Smooth muscle cell (in vitro differentiated cells): ENCODE measurements around the gene LRRC51. TPM values are rescaled to one million over a fixed set of nuclear protein-coding genes. Genes with fewer than 3 reads are reported as not detected.

Source experiments
- DNase-seq: peaks from one replicate; lab custom pipeline; 2025; ENCODE audit not compliant: unreplicated experiment; lab: John Stamatoyannopoulos, UW
- H2AFZ ChIP-seq: fragments of 200-600 bp; sonication (generic); 2 replicates; pipeline ENCODE4 v1.6.0; 2016; ENCODE audit warnings: antibody characterized with exemption, low read depth, mild to moderate bottlenecking
- H3F3A ChIP-seq: fragments of 200-600 bp; sonication (generic); 2 replicates; pipeline ENCODE4 v1.6.0; 2017; ENCODE audit warnings: antibody characterized with exemption, low read depth
- H3K27ac ChIP-seq: fragments of 200-600 bp; sonication (generic); 2 replicates; pipeline ENCODE4 v1.5.1; 2016; ENCODE audit warnings: low read depth, mild to moderate bottlenecking
- H3K27me3 ChIP-seq: fragments of 200-600 bp; sonication (generic); 2 replicates; pipeline ENCODE4 v1.6.1; 2016; ENCODE audit warnings: low read depth, mild to moderate bottlenecking
- H3K36me3 ChIP-seq: fragments of 200-600 bp; sonication (generic); 2 replicates; pipeline ENCODE4 v1.5.1; 2016; ENCODE audit warnings: low read depth
- H3K4me1 ChIP-seq: fragments of 200-600 bp; sonication (generic); 2 replicates; pipeline ENCODE4 v1.5.1; 2016; ENCODE audit warnings: low read depth
- H3K4me2 ChIP-seq: fragments of 200-600 bp; sonication (generic); 2 replicates; pipeline ENCODE4 v1.6.0; 2016; ENCODE audit warnings: mild to moderate bottlenecking
- H3K4me3 ChIP-seq: fragments of 200-600 bp; sonication (generic); 2 replicates; pipeline ENCODE4 v1.5.1; 2016; ENCODE audit warnings: mild to moderate bottlenecking
- H3K79me2 ChIP-seq: fragments of 200-600 bp; sonication (generic); 2 replicates; pipeline ENCODE4 v1.6.0; 2016; ENCODE audit warnings: low read depth, mild to moderate bottlenecking
- H3K9ac ChIP-seq: fragments of 200-600 bp; sonication (generic); 2 replicates; pipeline ENCODE4 v1.6.0; 2016; ENCODE audit warnings: low read depth
- H3K9me3 ChIP-seq: fragments of 200-600 bp; sonication (generic); replicated peaks from 2 replicates; pipeline ENCODE4 v1.5.1; 2016; ENCODE audit warnings: low read depth
- H4K20me1 ChIP-seq: fragments of 200-600 bp; sonication (generic); 2 replicates; pipeline ENCODE4 v1.6.0; 2016; ENCODE audit warnings: low read depth
- WGBS: methylation state at CpG from one replicate; pipeline ENCODE4 v1.1.7; 2016; ENCODE audit warnings: low lambda C conversion rate; 5-methylcytosine and 5-hydroxymethylcytosine counted together
- polyA plus RNA-seq: library from polyadenylated mRNA; unstranded; fragments of >200 nt; fragmentation: Nextera tagmentation; extraction: Ambion mirVana; gene quantifications from 2 replicates; pipeline ENCODE4 v1.2.1, GENCODE V29; 2016
- total RNA-seq: library from RNA; depleted of rRNA; stranded (reverse); fragments of >200 nt; gene quantifications from 2 replicates; pipeline ENCODE4 v1.2.3, GENCODE V29; 2014
- TF ChIP-seq, protein P1 (sequence below): fragments of 200-600 bp; sonication (generic); IDR thresholded peaks from 2 replicates; pipeline ENCODE4 v1.5.1; 2017; ENCODE audit warnings: borderline replicate concordance, mild to moderate bottlenecking, antibody characterized with exemption; ENCODE audit not compliant: insufficient read depth, poor library complexity, severe bottlenecking

Gene LRRC51
- total and polyA plus RNA-seq, 2 experiments from 2014 or later = 1.1 to 6.1 TPM

DNA sequence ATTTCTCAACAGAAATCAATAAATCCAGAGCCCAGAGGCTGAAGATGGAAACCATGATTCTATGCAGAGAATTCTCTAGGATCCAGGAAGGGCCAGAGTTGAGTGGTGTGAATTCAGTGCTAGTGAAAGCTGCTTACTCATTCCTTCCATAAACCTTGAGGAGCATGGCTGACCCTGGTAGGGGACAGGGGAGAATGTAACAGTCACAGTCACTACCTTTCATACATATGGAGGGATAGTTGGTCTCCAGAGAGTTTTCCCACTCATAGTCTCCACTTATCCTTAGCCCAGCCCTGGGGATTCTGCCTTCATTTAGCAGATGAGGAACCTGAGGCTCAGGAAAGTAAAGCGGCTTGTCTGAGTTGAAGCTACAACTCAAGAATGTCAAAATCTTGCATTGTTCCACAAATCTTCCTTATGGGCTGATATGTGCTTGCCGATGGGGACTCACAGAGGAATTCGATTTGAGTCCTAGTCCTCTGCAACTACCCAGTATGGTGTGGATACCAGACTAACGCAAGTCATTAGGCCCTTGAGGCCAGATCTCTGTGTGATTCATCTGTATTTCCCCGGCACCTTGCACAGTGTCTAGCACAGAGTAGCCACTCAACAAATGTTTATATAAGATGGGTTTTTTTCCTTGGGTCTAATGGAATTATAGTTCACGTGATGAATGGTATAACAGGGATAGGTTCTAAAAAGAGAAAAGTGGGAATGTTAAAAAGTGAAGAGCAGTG is 35.5 kb downstream of the LRRC51 start:
- H4K20me1 ChIP-seq = no peaks in the 10 kb centered on the region
- no peaks in the 10 kb centered on the region for H3K27me3 ChIP-seq
- no peak overlapping the region for H3K27ac ChIP-seq
- WGBS = 85% methylated on average over 6 of the region's 6 CpGs
- no peaks in the 10 kb centered on the region for H3K79me2 ChIP-seq
- no peak overlapping the region for H3K9ac ChIP-seq
- no peak overlapping the region for H3K4me3 ChIP-seq
- no peak overlapping the region for H2AFZ ChIP-seq
- no peaks in the 10 kb centered on the region for H3K9me3 ChIP-seq
- H3K36me3 ChIP-seq = no peaks in the 10 kb centered on the region
- TF ChIP-seq, protein P1, sequence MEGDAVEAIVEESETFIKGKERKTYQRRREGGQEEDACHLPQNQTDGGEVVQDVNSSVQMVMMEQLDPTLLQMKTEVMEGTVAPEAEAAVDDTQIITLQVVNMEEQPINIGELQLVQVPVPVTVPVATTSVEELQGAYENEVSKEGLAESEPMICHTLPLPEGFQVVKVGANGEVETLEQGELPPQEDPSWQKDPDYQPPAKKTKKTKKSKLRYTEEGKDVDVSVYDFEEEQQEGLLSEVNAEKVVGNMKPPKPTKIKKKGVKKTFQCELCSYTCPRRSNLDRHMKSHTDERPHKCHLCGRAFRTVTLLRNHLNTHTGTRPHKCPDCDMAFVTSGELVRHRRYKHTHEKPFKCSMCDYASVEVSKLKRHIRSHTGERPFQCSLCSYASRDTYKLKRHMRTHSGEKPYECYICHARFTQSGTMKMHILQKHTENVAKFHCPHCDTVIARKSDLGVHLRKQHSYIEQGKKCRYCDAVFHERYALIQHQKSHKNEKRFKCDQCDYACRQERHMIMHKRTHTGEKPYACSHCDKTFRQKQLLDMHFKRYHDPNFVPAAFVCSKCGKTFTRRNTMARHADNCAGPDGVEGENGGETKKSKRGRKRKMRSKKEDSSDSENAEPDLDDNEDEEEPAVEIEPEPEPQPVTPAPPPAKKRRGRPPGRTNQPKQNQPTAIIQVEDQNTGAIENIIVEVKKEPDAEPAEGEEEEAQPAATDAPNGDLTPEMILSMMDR = no peak
- no peak overlapping the region for H3K4me2 ChIP-seq
- DNase-seq = no peak
- no peaks in the 10 kb centered on the region for H3K4me1 ChIP-seq
- H3F3A ChIP-seq = peaks cover 7% of the 10 kb centered on the region

DNA sequence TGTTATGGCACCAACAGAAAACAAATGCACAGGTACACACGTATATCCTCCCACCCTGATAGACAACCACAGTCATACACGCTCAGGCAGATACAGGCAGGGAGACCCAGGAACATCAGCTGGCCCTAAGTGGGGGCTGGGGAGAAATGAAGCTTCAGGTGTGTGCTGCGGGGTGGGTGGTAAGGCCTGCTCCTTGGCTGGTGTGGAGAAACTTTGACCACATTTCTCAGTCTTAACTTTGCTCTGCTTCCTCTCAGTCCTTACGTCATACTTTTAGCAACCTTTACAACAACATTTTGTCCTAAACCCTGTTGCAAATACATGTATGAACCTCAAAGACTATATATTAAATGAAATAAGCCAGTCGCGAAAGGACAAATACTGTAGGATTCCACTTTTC is 38.5 kb downstream of the LRRC51 start:
- Histone ChIP-seq H3K9ac (no peak overlapping the region), H3K4me2 (no peak overlapping the region), H3K4me3 (no peak overlapping the region), H3F3A (no peaks in the 10 kb centered on the region), H3K27ac (no peak overlapping the region), H3K27me3 (no peaks in the 10 kb centered on the region), H3K36me3 (no peaks in the 10 kb centered on the region), H3K79me2 (no peaks in the 10 kb centered on the region), H3K9me3 (no peaks in the 10 kb centered on the region), H2AFZ (no peak overlapping the region), H3K4me1 (no peaks in the 10 kb centered on the region), H4K20me1 (no peaks in the 10 kb centered on the region)
- TF ChIP-seq, protein P1 = no peak
- WGBS = 89% methylated on average over 6 of the region's 6 CpGs
- no peak for DNase-seq

DNA sequence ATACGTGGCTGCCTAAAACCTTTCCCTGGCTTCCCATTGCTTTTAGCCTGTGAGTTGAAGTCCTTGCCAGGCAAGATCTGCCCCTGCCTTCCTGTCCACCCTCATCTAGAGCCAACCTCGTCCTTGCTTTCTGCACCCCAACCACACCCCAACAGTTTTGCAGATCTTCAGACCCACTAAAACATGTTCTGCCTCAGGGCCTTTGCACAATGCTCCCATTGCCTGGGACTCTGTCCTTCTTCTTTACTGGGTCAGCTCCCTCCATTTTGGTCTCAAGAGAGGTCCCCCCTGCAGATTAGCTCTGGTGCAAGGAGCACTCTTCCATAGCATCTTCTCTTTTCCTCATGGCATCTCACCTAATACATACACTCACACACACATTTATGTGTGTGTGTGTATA is 40.3 kb downstream of the LRRC51 start:
- no peak overlapping the region for H3K27ac ChIP-seq
- H3K4me1 ChIP-seq = no peaks in the 10 kb centered on the region
- no peak overlapping the region for H3K4me3 ChIP-seq
- no peak overlapping the region for H2AFZ ChIP-seq
- H3K27me3 ChIP-seq = no peaks in the 10 kb centered on the region
- 90% methylated on average over 2 of the region's 2 CpGs for WGBS
- no peaks in the 10 kb centered on the region for H3K79me2 ChIP-seq
- no peak for DNase-seq
- H3F3A ChIP-seq = no peaks in the 10 kb centered on the region
- no peak overlapping the region for H3K9ac ChIP-seq
- H3K4me2 ChIP-seq = no peak overlapping the region
- H4K20me1 ChIP-seq = no peaks in the 10 kb centered on the region
- H3K9me3 ChIP-seq = no peaks in the 10 kb centered on the region
- H3K36me3 ChIP-seq = no peaks in the 10 kb centered on the region
- TF ChIP-seq, protein P1 = no peak

DNA sequence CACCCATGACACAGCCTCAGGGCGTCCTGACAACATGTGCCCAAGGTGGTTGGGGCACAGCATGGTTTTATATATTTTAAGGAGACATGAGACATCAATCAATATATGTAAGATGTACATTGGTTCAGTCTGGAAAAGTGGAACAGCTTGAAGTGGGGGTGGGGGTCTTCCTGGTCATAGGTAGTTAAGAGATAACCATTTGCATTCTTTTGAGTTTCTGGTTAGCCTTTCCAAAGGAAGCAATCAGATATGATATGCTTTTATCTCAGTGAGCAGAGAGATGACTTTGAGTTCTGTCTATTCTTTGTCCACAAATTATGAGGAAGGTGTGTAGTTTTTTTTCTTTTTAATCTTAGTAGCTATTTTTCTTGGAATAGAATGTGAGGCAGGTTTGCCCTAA is 42.0 kb downstream of the LRRC51 start:
- H3K36me3 ChIP-seq = no peaks in the 10 kb centered on the region
- no peaks in the 10 kb centered on the region for H3K9me3 ChIP-seq
- no peaks in the 10 kb centered on the region for H3K4me1 ChIP-seq
- H3K4me2 ChIP-seq = no peak overlapping the region
- no peaks in the 10 kb centered on the region for H4K20me1 ChIP-seq
- no peak for DNase-seq
- no peak overlapping the region for H2AFZ ChIP-seq
- TF ChIP-seq, protein P1 = no peak
- H3K27me3 ChIP-seq = no peaks in the 10 kb centered on the region
- H3K79me2 ChIP-seq = no peaks in the 10 kb centered on the region
- H3K27ac ChIP-seq = no peak overlapping the region
- H3K9ac ChIP-seq = no peak overlapping the region
- no peak overlapping the region for H3K4me3 ChIP-seq
- H3F3A ChIP-seq = no peaks in the 10 kb centered on the region
- WGBS = 84% methylated on average over 1 of the region's 1 CpG
